Measurements from ENCODE around the gene PRG2.

Gene PRG2, protein sequence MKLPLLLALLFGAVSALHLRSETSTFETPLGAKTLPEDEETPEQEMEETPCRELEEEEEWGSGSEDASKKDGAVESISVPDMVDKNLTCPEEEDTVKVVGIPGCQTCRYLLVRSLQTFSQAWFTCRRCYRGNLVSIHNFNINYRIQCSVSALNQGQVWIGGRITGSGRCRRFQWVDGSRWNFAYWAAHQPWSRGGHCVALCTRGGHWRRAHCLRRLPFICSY

DNA sequence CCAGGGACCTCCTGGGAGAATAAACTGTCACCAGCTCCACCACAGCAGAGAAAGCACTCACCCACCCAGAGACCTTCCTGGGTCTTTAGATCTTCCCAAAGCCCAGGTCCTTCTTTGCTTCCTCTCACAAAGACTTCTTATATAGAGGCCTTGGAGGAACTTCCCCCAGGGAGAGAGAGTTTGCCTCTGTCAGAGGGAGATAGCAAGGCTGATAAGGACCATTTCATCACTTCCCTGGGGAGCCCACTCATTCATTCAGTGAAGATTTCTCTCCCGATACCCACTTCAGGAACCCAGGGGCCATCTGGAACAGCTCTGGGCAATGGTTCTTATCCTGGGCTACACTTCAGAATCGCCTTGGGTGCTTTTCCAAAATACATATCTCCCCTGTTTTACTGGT lies at the start of gene PRG2:
PRG2 (minus strand) TSS at position 116 of the 400 bp plus-strand sequence. CDS start 706 bp downstream, outside the sequence.
- no peak within 1 kb of the TSS for H3K27ac ChIP-seq (ENCODE audit: low read depth, low read length)
- H3K9me3 ChIP-seq (ENCODE audit: control insufficient read depth in 5 of 5, low read length in 5 of 5) = no peaks in the 10 kb centered on the region
- H3K4me1 ChIP-seq (ENCODE audit: control insufficient read depth in 5 of 5, insufficient read depth in 5 of 5, low read length in 5 of 5) = peaks cover 0 to 3% (median 0%) of the 10 kb centered on the region in 5 donors
- no peak within 1 kb of the TSS for H3K4me3 ChIP-seq (ENCODE audit: low read depth in 1 of 5, low read length in 5 of 5)
- H3K27me3 ChIP-seq (ENCODE audit: control insufficient read depth in 5 of 5, insufficient read depth in 4 of 5, low read length in 5 of 5) = no peaks in the 10 kb centered on the region
- H3K9ac ChIP-seq (ENCODE audit: low read length in 5 of 5) = no peak within 1 kb of the TSS
- H3K36me3 ChIP-seq (ENCODE audit: control insufficient read depth in 5 of 5, insufficient read depth in 5 of 5, low read length in 5 of 5) = no peaks in the 10 kb centered on the region

- H3K27ac ChIP-seq (ENCODE audit: low read depth, low read length) = no peak overlapping the region
- peaks cover 2 to 5% (median 4%) of the 10 kb centered on the region in 5 donors for H3K4me1 ChIP-seq (ENCODE audit: control insufficient read depth in 5 of 5, insufficient read depth in 5 of 5, low read length in 5 of 5)
- H3K4me3 ChIP-seq (ENCODE audit: low read depth in 1 of 5, low read length in 5 of 5) = no peak overlapping the region
- H3K9ac ChIP-seq (ENCODE audit: low read length in 5 of 5) = no peak overlapping the region
- H3K27me3 ChIP-seq (ENCODE audit: control insufficient read depth in 5 of 5, insufficient read depth in 4 of 5, low read length in 5 of 5) = no peaks in the 10 kb centered on the region
- no peaks in the 10 kb centered on the region for H3K36me3 ChIP-seq (ENCODE audit: control insufficient read depth in 5 of 5, insufficient read depth in 5 of 5, low read length in 5 of 5)
- H3K9me3 ChIP-seq (ENCODE audit: control insufficient read depth in 5 of 5, low read length in 5 of 5) = no peaks in the 10 kb centered on the region
Observed at GRCh38 chr11:57439786-57440185, 49.3 kb upstream of the PRG2 start.

DNA sequence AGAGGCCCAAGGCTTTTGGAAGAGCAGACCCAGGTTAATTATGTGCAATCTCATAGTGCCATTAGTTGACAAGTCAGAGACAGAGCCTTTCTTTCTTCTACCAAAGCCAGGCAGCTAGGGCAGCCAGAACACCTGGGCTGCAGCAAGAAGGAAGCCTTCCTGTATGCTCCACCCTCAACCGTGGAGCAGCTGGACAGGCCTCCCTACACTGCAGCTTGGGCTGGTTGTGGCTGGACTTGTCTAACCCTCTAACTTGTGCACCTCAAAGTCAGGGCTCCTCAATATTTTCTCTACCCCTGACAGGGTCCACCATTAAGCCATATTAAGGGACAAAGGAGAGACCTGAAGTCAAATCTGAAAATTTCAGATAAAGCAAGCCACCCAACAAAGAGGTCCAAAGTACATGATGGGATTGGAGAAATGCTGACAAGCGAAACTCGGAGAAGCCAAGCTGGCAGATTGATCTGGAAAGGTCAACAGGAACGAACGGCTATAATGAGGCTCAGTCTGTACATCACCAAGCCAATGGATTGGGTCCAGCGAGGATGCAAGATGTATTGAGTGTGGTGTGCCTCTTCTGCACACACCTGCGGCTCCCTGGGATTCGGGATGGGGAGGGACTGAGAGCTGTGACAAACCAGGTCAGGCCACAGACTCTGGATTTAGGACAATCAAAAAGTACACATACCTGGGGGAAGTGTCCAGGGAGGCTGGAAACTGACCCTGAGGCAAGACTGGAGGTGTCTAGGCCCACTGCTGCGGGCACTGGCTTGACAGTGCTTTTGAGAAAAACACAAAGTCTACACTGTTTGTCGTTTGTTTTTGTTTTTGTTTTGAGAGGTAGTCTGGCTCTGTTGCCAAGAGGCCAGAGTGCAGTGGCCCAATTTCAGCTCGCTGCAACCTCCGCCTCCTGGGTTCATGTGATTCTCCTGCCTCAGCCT lies 48.2 kb upstream of the PRG2 start:
- H3K27ac ChIP-seq (ENCODE audit: low read depth, low read length) = no peak overlapping the region
- no peaks in the 10 kb centered on the region for H3K9me3 ChIP-seq (ENCODE audit: control insufficient read depth in 5 of 5, low read length in 5 of 5)
- H3K4me3 ChIP-seq (ENCODE audit: low read depth in 1 of 5, low read length in 5 of 5) = no peak overlapping the region
- no peaks in the 10 kb centered on the region for H3K36me3 ChIP-seq (ENCODE audit: control insufficient read depth in 5 of 5, insufficient read depth in 5 of 5, low read length in 5 of 5)
- no peaks in the 10 kb centered on the region for H3K27me3 ChIP-seq (ENCODE audit: control insufficient read depth in 5 of 5, insufficient read depth in 4 of 5, low read length in 5 of 5)
- H3K9ac ChIP-seq (ENCODE audit: low read length in 5 of 5) = no peak overlapping the region
- H3K4me1 ChIP-seq (ENCODE audit: control insufficient read depth in 5 of 5, insufficient read depth in 5 of 5, low read length in 5 of 5) = peaks cover 2 to 14% (median 10%) of the 10 kb centered on the region in 5 donors

- no peaks in the 10 kb centered on the region for H3K36me3 ChIP-seq (ENCODE audit: control insufficient read depth in 5 of 5, insufficient read depth in 5 of 5, low read length in 5 of 5)
- no peak overlapping the region for H3K4me3 ChIP-seq (ENCODE audit: low read depth in 1 of 5, low read length in 5 of 5)
- no peaks in the 10 kb centered on the region for H3K27me3 ChIP-seq (ENCODE audit: control insufficient read depth in 5 of 5, insufficient read depth in 4 of 5, low read length in 5 of 5)
- no peaks in the 10 kb centered on the region for H3K9me3 ChIP-seq (ENCODE audit: control insufficient read depth in 5 of 5, low read length in 5 of 5)
- no peak overlapping the region for H3K27ac ChIP-seq (ENCODE audit: low read depth, low read length)
- H3K9ac ChIP-seq (ENCODE audit: low read length in 5 of 5) = no peak overlapping the region
- peaks cover 2 to 24% (median 20%) of the 10 kb centered on the region in 5 donors for H3K4me1 ChIP-seq (ENCODE audit: control insufficient read depth in 5 of 5, insufficient read depth in 5 of 5, low read length in 5 of 5)
Observed at GRCh38 chr11:57436031-57436430, 45.6 kb upstream of the PRG2 start.

DNA sequence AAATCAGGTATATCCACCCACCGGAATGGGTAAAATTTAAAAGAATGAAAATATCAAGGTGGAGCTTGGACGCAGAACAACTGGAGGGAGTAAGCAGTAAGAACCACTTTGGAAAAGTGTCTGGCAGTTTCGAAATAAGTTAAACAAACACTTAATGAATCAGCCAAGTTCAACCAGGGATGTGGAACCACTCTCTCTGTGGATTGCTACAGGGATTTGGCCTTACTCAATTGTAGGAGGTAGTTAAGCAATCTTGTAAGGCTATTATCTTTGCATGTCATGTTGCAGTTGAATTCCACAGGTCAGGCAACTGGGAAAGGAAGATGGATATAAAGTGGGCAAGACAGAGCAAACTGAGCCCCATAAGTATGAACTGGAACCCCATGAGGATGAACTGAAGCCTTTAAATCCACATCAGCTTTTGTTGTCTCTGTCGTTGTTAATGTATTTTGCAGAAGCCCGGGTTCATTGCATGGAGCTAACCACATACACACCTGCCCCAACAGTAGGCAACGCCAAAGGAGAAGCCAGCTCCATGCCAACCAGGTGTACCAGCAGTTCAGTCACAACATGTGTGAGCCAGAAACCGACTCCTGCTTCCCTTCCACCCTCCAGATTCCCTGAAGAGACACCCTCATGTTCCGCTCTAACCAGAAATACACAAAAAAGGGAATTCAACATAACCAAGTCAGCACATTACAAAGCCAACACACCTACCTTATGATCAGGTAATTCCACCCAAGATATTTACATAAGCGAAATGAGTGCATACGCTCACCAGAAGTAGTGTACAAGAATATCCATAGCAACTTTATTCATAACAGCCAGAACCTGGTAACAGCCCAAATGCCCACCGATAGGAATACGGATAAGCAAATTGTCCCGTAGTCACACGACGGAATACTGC lies 44.4 kb upstream of the PRG2 start:
- Histone ChIP-seq H3K36me3 (ENCODE audit: control insufficient read depth in 5 of 5, insufficient read depth in 5 of 5, low read length in 5 of 5) (no peaks in the 10 kb centered on the region), H3K9me3 (ENCODE audit: control insufficient read depth in 5 of 5, low read length in 5 of 5) (no peaks in the 10 kb centered on the region), H3K27me3 (ENCODE audit: control insufficient read depth in 5 of 5, insufficient read depth in 4 of 5, low read length in 5 of 5) (no peaks in the 10 kb centered on the region), H3K9ac (ENCODE audit: low read length in 5 of 5) (peak overlapping the region in 1 of 5 donors; percentile 18), H3K27ac (ENCODE audit: low read depth, low read length) (peak overlapping the region; percentile 55), H3K4me3 (ENCODE audit: low read depth in 1 of 5, low read length in 5 of 5) (no peak overlapping the region), H3K4me1 (ENCODE audit: control insufficient read depth in 5 of 5, insufficient read depth in 5 of 5, low read length in 5 of 5) (peaks cover 2 to 24% (median 20%) of the 10 kb centered on the region in 5 donors)

DNA sequence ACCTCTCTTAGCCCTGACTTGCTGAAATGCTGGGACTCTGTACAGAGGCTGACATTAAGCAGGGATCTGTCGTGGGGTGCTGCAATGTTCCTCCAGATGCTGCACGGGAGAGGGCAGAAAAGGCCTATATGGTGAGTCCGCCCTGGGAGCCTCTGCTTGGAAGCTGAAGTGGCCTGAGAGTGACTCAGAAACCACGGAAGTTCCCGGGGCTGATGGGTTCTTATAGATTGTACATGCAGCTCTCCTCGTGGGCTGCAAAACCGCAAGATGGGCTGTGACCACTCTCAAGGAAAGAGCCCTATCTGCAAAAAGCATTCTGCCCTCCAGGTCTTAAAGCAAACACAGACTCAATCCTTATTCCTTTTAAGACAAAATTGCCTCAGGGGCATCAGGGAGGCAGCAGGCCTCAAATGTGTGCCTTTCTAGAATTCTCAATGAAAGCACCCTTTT lies 42.3 kb upstream of the PRG2 start:
- H3K9ac ChIP-seq (ENCODE audit: low read length in 5 of 5) = no peak overlapping the region
- no peaks in the 10 kb centered on the region for H3K36me3 ChIP-seq (ENCODE audit: control insufficient read depth in 5 of 5, insufficient read depth in 5 of 5, low read length in 5 of 5)
- peaks cover 5 to 32% (median 27%) of the 10 kb centered on the region in 5 donors for H3K4me1 ChIP-seq (ENCODE audit: control insufficient read depth in 5 of 5, insufficient read depth in 5 of 5, low read length in 5 of 5)
- H3K9me3 ChIP-seq (ENCODE audit: control insufficient read depth in 5 of 5, low read length in 5 of 5) = no peaks in the 10 kb centered on the region
- no peak overlapping the region for H3K27ac ChIP-seq (ENCODE audit: low read depth, low read length)
- no peaks in the 10 kb centered on the region for H3K27me3 ChIP-seq (ENCODE audit: control insufficient read depth in 5 of 5, insufficient read depth in 4 of 5, low read length in 5 of 5)
- no peak overlapping the region for H3K4me3 ChIP-seq (ENCODE audit: low read depth in 1 of 5, low read length in 5 of 5)

- Histone ChIP-seq H3K4me3 (ENCODE audit: low read depth in 1 of 5, low read length in 5 of 5) (no peak overlapping the region), H3K9me3 (ENCODE audit: control insufficient read depth in 5 of 5, low read length in 5 of 5) (no peaks in the 10 kb centered on the region), H3K4me1 (ENCODE audit: control insufficient read depth in 5 of 5, insufficient read depth in 5 of 5, low read length in 5 of 5) (peaks cover 8 to 38% (median 33%) of the 10 kb centered on the region in 5 donors), H3K36me3 (ENCODE audit: control insufficient read depth in 5 of 5, insufficient read depth in 5 of 5, low read length in 5 of 5) (no peaks in the 10 kb centered on the region), H3K9ac (ENCODE audit: low read length in 5 of 5) (no peak overlapping the region), H3K27ac (ENCODE audit: low read depth, low read length) (no peak overlapping the region), H3K27me3 (ENCODE audit: control insufficient read depth in 5 of 5, insufficient read depth in 4 of 5, low read length in 5 of 5) (no peaks in the 10 kb centered on the region)
Observed at GRCh38 chr11:57432149-57432561, 41.7 kb upstream of the PRG2 start.

DNA sequence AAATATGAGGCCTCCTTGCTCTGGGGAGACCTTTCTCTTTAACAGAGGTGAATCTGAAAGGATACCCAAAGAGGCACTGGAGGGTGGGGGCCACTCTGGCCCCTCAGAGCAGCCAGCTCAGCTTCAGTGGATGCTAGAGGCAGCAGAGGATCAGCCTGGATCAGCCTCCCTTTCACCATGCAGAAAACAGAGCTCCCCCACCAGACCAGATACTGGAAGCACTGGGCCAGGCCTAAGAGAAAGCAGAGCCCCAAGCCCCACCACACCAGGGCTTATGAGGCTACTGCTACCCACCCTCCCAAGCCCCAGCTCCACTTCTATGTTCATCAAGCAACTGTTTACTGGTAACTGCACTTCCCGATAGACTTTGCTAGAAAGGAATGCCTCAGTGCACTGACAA lies 40.5 kb upstream of the PRG2 start:
- no peak overlapping the region for H3K4me3 ChIP-seq (ENCODE audit: low read depth in 1 of 5, low read length in 5 of 5)
- H3K4me1 ChIP-seq (ENCODE audit: control insufficient read depth in 5 of 5, insufficient read depth in 5 of 5, low read length in 5 of 5) = peaks cover 12 to 50% (median 44%) of the 10 kb centered on the region in 5 donors
- no peaks in the 10 kb centered on the region for H3K36me3 ChIP-seq (ENCODE audit: control insufficient read depth in 5 of 5, insufficient read depth in 5 of 5, low read length in 5 of 5)
- H3K27ac ChIP-seq (ENCODE audit: low read depth, low read length) = no peak overlapping the region
- H3K9me3 ChIP-seq (ENCODE audit: control insufficient read depth in 5 of 5, low read length in 5 of 5) = no peaks in the 10 kb centered on the region
- H3K9ac ChIP-seq (ENCODE audit: low read length in 5 of 5) = no peak overlapping the region
- no peaks in the 10 kb centered on the region for H3K27me3 ChIP-seq (ENCODE audit: control insufficient read depth in 5 of 5, insufficient read depth in 4 of 5, low read length in 5 of 5)

DNA sequence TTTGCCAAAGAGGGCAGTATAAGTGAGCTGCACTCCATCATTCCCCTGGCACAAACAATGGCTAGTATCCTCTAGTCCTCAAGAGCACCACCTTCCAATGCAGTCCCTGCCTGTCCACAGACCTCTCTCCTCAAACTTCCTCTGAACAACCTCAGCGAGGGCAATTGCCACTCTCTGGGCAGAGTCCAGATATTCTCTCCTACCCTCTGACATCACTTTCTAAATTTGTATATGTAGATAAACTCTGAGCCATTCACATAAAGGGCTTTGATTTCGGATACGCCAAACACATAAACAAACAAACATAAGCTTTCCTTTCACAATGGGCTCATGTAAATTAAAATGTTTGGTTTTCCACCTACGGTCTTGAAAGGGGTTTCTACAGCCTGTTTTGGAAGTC lies 39.5 kb upstream of the PRG2 start:
- H3K27ac ChIP-seq (ENCODE audit: low read depth, low read length) = no peak overlapping the region
- no peaks in the 10 kb centered on the region for H3K9me3 ChIP-seq (ENCODE audit: control insufficient read depth in 5 of 5, low read length in 5 of 5)
- no peaks in the 10 kb centered on the region for H3K27me3 ChIP-seq (ENCODE audit: control insufficient read depth in 5 of 5, insufficient read depth in 4 of 5, low read length in 5 of 5)
- H3K4me1 ChIP-seq (ENCODE audit: control insufficient read depth in 5 of 5, insufficient read depth in 5 of 5, low read length in 5 of 5) = peaks cover 16 to 57% (median 52%) of the 10 kb centered on the region in 5 donors
- H3K36me3 ChIP-seq (ENCODE audit: control insufficient read depth in 5 of 5, insufficient read depth in 5 of 5, low read length in 5 of 5) = no peaks in the 10 kb centered on the region
- H3K4me3 ChIP-seq (ENCODE audit: low read depth in 1 of 5, low read length in 5 of 5) = no peak overlapping the region
- no peak overlapping the region for H3K9ac ChIP-seq (ENCODE audit: low read length in 5 of 5)
